ENCODE measurements around the gene MAP2K3.

DNA sequence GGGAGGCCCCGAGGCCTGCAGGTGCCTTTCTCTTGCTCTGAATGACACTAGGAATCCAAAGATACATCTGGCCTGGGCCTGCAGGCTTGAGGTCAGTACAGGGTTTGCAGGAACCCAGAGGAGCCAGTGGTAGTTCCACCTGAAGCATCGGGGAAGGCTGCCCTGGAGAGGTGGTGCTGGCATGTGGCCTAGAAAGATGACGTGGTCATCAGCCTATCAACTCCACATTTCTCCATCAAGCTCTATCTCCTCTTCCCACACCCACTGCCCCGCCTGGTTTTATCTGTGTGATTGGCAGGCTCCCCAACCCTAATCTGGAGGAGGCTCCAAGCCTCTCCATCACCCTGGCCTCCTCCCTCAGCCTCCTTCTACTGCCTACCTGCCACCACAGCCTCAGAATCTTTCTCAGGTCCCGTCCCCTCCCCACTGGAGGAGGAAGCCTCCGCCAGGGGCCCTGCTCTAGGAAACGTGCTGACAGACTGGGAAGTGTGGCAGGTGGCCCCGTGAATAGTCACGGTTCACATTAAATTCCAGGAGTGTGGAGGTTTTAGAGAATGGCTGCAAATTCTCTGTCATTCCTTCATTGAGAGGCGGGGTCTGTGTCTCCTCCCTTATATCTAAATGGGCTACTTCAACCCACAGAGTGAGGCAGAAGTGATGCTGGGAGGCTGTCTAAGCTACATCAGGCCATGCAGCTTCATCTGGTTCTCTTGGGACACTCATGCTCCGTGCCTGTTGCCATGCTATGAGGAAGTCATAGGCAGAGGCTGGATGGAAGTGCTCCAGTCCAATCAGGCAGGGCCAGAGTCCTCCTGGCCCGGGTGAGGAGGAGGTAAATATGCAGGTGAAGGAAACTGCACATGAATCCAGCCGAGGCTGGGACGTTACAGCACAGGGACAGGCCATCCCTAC, 11.4 kb upstream of the MAP2K3 start:
- TF ChIP-seq TAF1 (IDR thresholded peaks at IDR 0.05; ENCODE audit: low read depth, low read length) (no peak), POLR2A (IDR thresholded peaks at IDR 0.05; ENCODE audit: low read depth, low read length) (no peak), POLR2AphosphoS5 (IDR thresholded peaks at IDR 0.05; ENCODE audit: low read depth, low read length) (no peak), SPI1 (IDR thresholded peaks at IDR 0.05; ENCODE audit: low read depth, low read length) (no peak), POU2F2 (IDR thresholded peaks at IDR 0.05; ENCODE audit: low read depth, low read length) (no peak)

All from GM12891 (cell line).